K562 (cell line): ENCODE measurements around the gene CTBP2. TPM values are rescaled to one million over a fixed set of nuclear protein-coding genes. Genes with fewer than 3 reads are reported as not detected.

Experiments
- DMBX1 ChIP-seq: fragments of 250-450 bp; sonication (Bioruptor Pico); IDR thresholded peaks from 2 replicates; pipeline ENCODE4 v1.8.0; 2022; ENCODE audit warnings: inconsistent platforms, mild to moderate bottlenecking, moderate library complexity, borderline replicate concordance
- KDM5B ChIP-seq: fragments of 200-600 bp; sonication (generic); IDR thresholded peaks from 2 replicates; pipeline ENCODE4 v1.6.1; 2012; ENCODE audit warnings: low read depth, mild to moderate bottlenecking, moderate library complexity, low read length, control low read depth, inconsistent platforms; ENCODE audit not compliant: insufficient replicate concordance
- SETDB1 ChIP-seq: IDR thresholded peaks from one replicate; pipeline ENCODE4 v1.6.1; 2012; ENCODE audit warnings: low read length, control low read depth, inconsistent platforms
- TAF15 ChIP-seq: fragments of 200-400 bp; formaldehyde crosslinking; IDR thresholded peaks from 2 replicates; pipeline ENCODE4 v1.6.1; 2017; ENCODE audit warnings: mild to moderate bottlenecking, low read depth, low read length, moderate library complexity
- ZBTB8A ChIP-seq: fragments of 450-650 bp; IDR thresholded peaks from 2 replicates; pipeline ENCODE4 v1.6.1; 2018; ENCODE audit warnings: mild to moderate bottlenecking, moderate library complexity; ENCODE audit not compliant: partially characterized antibody
- ZKSCAN3 ChIP-seq: fragments of 250-450 bp; sonication (Bioruptor Pico); IDR thresholded peaks from 2 replicates; pipeline ENCODE4 v1.4.0; 2020
- ZNF639 ChIP-seq, 2 experiments: fragments of 200-800 bp in 1 of 2; sonication (Bioruptor generic) in 1 of 2; sonication (generic) in 1 of 2; formaldehyde crosslinking in 1 of 2; IDR thresholded peaks in 1 of 2; conservative IDR thresholded peaks in 1 of 2; 2 replicates each; pipeline versions ENCODE4 v1.5.0 to v1.6.1; 2016 to 2020; ENCODE audit warnings: missing compliant biosample characterization in 1 of 2, missing genetic modification characterization in 1 of 2, missing genetic modification reagents in 1 of 2
- polyA plus RNA-seq, 8 experiments: library from polyadenylated mRNA; depleted of rRNA in 4 of 8; stranded (reverse) in 5 of 8; unstranded in 3 of 8; fragments of >200 nt; fragmentation: Nextera tagmentation in 2 of 8; fragmentation: Illumina TruSeq in 1 of 8; extraction: Ambion mirVana in 2 of 8; extraction: Trizol in 1 of 8; gene quantifications; 2 replicates each; pipeline versions ENCODE4 v1.2.1 to v1.2.3, GENCODE V29; 2011 to 2014; ENCODE audit warnings: inconsistent platforms in 1 of 8, missing spikeins in 1 of 8
- total RNA-seq, 7 experiments: library from RNA; depleted of rRNA in 6 of 7; stranded (reverse); fragments of >200 nt in 6 of 7; fragmentation: Illumina TruSeq in 2 of 7; extraction: Trizol in 2 of 7; gene quantifications; 2 replicates each; pipeline versions ENCODE4 v1.2.1 to v1.2.3, GENCODE V29; 2011 to 2021; ENCODE audit warnings: low replicate concordance in 1 of 7

CTBP2 gene
- total and polyA plus RNA-seq, 9 of the 15 experiments (the other 6 are each of a cell fraction or from before 2014, with no cell fraction given), result 1.3 to 8.8 (median 5.1) TPM

DNA sequence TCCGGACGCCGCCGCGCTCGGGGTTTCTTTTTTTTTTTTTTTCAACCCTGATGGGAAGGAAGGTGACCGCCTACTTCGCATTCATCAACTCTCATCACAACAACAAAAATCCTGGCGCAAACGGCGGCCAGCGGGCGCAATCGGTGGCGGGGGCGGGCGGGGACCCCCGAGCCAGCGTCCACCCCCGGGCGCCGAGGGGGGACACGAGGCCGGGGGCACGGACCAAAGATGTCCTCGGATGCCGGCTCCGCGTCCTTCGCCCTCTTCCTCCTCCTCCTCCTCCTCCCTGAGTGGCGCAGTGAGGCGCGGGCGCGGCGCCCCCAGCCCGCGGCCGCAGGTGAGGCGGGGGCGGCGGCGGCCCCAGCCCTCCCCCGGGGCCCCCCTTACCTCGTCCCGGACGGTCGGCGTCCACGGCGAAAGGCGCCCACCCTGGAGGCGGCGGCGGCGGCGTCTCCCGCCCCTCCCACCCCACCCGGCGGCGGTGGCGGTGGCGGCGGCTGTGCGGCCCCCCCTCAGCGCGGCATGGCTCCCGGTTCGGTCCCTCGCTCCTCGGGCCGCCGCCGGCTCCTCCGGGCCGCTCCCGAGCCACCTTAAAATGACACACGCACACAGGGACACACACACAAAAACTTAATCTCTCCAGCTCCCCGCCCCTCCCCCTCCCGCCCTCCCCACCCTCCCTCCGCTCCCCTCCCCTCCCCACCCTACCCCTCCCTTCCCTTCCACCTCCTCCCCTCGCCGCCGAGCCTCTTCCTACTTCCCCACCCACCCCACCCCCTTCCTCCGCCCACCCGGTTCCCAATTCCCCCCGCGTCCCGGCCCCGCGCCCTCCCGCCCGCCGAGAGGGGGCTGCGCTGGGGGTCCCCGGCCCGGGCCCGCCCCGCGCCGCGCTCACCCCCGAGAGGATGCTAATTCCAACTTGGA, at the start of gene CTBP2 (continued):
- TF ChIP-seq ZNF639 (CRISPR knock-in tag; conservative IDR thresholded peaks at IDR 0.05 in 1 of 2, IDR thresholded peaks at IDR 0.05 in 1 of 2), result peak in 1 of 2 experiments; percentile 67; a peak in 2 of 4 replicates
- TF ChIP-seq SETDB1, result no peak
- TF ChIP-seq ZKSCAN3, result no peak
- no peak for TF ChIP-seq ZBTB8A
- no peak for TF ChIP-seq DMBX1 (CRISPR knock-in tag)
- peak; percentile 10 for TF ChIP-seq KDM5B
- no peak for TF ChIP-seq TAF15
- TF ChIP-seq, all 486 proteins: peak for 17
